Neutrophil (primary cell): Measurements from ENCODE around the gene CAMTA1.

Experiments used
- H3K27ac ChIP-seq: fragments of 200-600 bp; sonication (generic); 2 replicates; pipeline ENCODE4 v1.5.1; 2016; ENCODE audit warnings: mild to moderate bottlenecking, moderate library complexity
- H3K27me3 ChIP-seq: fragments of 200-600 bp; sonication (generic); 2 replicates; pipeline ENCODE4 v1.6.0; 2016; ENCODE audit warnings: mild to moderate bottlenecking
- H3K36me3 ChIP-seq: fragments of 200-600 bp; sonication (generic); 2 replicates; pipeline ENCODE4 v1.5.1; 2017
- H3K4me1 ChIP-seq, 2 experiments: fragments of 200-600 bp in 1 of 2; sonication (generic) in 1 of 2; 1 replicate in 1 of 2; 2 replicates in 1 of 2; pipeline versions ENCODE4 v1.5.1 to v1.6.1; 2013 to 2016; ENCODE audit warnings: low read depth in 1 of 2, low read length in 1 of 2, mild to moderate bottlenecking in 1 of 2, moderate library complexity in 1 of 2; ENCODE audit not compliant: control insufficient read depth in 1 of 2, insufficient read depth in 1 of 2
- H3K4me3 ChIP-seq, 2 experiments: fragments of 200-600 bp in 1 of 2; sonication (generic) in 1 of 2; 1 replicate in 1 of 2; 2 replicates in 1 of 2; pipeline ENCODE4 v1.5.1; 2013 to 2016; ENCODE audit warnings: low read depth in 1 of 2, low read length in 1 of 2, mild to moderate bottlenecking in 1 of 2, moderate library complexity in 1 of 2
- H3K9me3 ChIP-seq: fragments of 200-600 bp; sonication (generic); 2 replicates; pipeline ENCODE4 v1.5.1; 2016
- CTCF ChIP-seq: fragments of 200-600 bp; sonication (generic); IDR thresholded peaks from 2 replicates; pipeline ENCODE4 v1.5.1; 2016; ENCODE audit warnings: antibody characterized with exemption

The CAMTA1 gene

GRCh38 chr1:7485826-7486225 is 700.6 kb downstream of the CAMTA1 start:
- no peaks in the 10 kb centered on the region for H3K9me3 ChIP-seq
- H3K4me1 ChIP-seq = no peaks in the 10 kb centered on the region
- TF ChIP-seq CTCF = no peak
- H3K4me3 ChIP-seq = no peak overlapping the region
- no peak overlapping the region for H3K27ac ChIP-seq
- H3K27me3 ChIP-seq = no peaks in the 10 kb centered on the region
- H3K36me3 ChIP-seq = no peaks in the 10 kb centered on the region

- no peaks in the 10 kb centered on the region for H3K9me3 ChIP-seq
- TF ChIP-seq CTCF = no peak
- H3K4me1 ChIP-seq = no peaks in the 10 kb centered on the region
- H3K27me3 ChIP-seq = no peaks in the 10 kb centered on the region
- no peak overlapping the region for H3K27ac ChIP-seq
- H3K4me3 ChIP-seq = no peak overlapping the region
- H3K36me3 ChIP-seq = no peaks in the 10 kb centered on the region
Observed at GRCh38 chr1:7487766-7488474, 702.7 kb downstream of the CAMTA1 start.

- Histone ChIP-seq H3K27me3 (no peaks in the 10 kb centered on the region), H3K9me3 (no peaks in the 10 kb centered on the region), H3K36me3 (no peaks in the 10 kb centered on the region), H3K4me1 (no peaks in the 10 kb centered on the region), H3K4me3 (no peak overlapping the region), H3K27ac (no peak overlapping the region)
- no peak for TF ChIP-seq CTCF
Observed at GRCh38 chr1:7488475-7488842, 703.2 kb downstream of the CAMTA1 start.

GRCh38 chr1:7489586-7489985 is 704.3 kb downstream of the CAMTA1 start:
- Histone ChIP-seq H3K27me3 (no peaks in the 10 kb centered on the region), H3K4me3 (no peak overlapping the region), H3K9me3 (no peaks in the 10 kb centered on the region), H3K27ac (no peak overlapping the region), H3K36me3 (no peaks in the 10 kb centered on the region), H3K4me1 (no peaks in the 10 kb centered on the region)
- no peak for TF ChIP-seq CTCF

GRCh38 chr1:7490576-7490975 is 705.3 kb downstream of the CAMTA1 start:
- Histone ChIP-seq H3K27me3 (no peaks in the 10 kb centered on the region), H3K4me3 (no peak overlapping the region), H3K9me3 (no peaks in the 10 kb centered on the region), H3K4me1 (no peaks in the 10 kb centered on the region), H3K36me3 (no peaks in the 10 kb centered on the region), H3K27ac (no peak overlapping the region)
- TF ChIP-seq CTCF = no peak
